ENCODE results near the gene ATP5F1B. TPM values are rescaled to one million over a fixed set of nuclear protein-coding genes. Genes with fewer than 3 reads are reported as not detected.

ATP5F1B gene
- total RNA-seq, 3 donors from 2014 or later, result 874 to 1,329 (median 1,265) TPM

- ATAC-seq, result no peak
- Histone ChIP-seq H3K9me3 (no peaks in the 10 kb centered on the region), H3K36me3 (ENCODE audit: low read depth) (peaks cover 26% of the 10 kb centered on the region), H3K4me1 (ENCODE audit: low read depth) (no peaks in the 10 kb centered on the region), H3K4me3 (no peak overlapping the region)
- intact Hi-C loops (cut with DNase I, micrococcal nuclease), result no loop called here
- TF ChIP-seq CTCF (IDR thresholded peaks at IDR 0.05), result no peak
- DNase-seq, result no peak
Observed at GRCh38 chr12:56614627-56615026, 31.2 kb downstream of the ATP5F1B start.

- ATAC-seq (no peak), DNase-seq (no peak)
- TF ChIP-seq CTCF (IDR thresholded peaks at IDR 0.05), result no peak
- Histone ChIP-seq H3K4me1 (ENCODE audit: low read depth) (no peaks in the 10 kb centered on the region), H3K4me3 (no peak overlapping the region), H3K9me3 (no peaks in the 10 kb centered on the region), H3K36me3 (ENCODE audit: low read depth) (peaks cover 34% of the 10 kb centered on the region)
- intact Hi-C loops (cut with DNase I, micrococcal nuclease), result no loop called here
Observed at GRCh38 chr12:56604355-56604754, 41.4 kb downstream of the ATP5F1B start.

- Histone ChIP-seq H3K4me1 (ENCODE audit: low read depth) (no peaks in the 10 kb centered on the region), H3K36me3 (ENCODE audit: low read depth) (peaks cover 30% of the 10 kb centered on the region), H3K9me3 (no peaks in the 10 kb centered on the region), H3K4me3 (no peak overlapping the region)
- no peak for TF ChIP-seq CTCF (IDR thresholded peaks at IDR 0.05)
- DNase-seq (no peak), ATAC-seq (no peak)
- intact Hi-C loops (cut with DNase I, micrococcal nuclease), result no loop called here
Observed at GRCh38 chr12:56602239-56602638, 43.5 kb downstream of the ATP5F1B start.

GRCh38 chr12:56601503-56601902, 44.3 kb downstream of the ATP5F1B start:
- intact Hi-C loops (cut with DNase I, micrococcal nuclease), result no loop called here
- DNase-seq (peak in 1 of 3 donors; percentile 26), ATAC-seq (peak; percentile 31)
- Histone ChIP-seq H3K4me1 (ENCODE audit: low read depth) (no peaks in the 10 kb centered on the region), H3K4me3 (no peak overlapping the region), H3K9me3 (no peaks in the 10 kb centered on the region), H3K36me3 (ENCODE audit: low read depth) (peaks cover 30% of the 10 kb centered on the region)
- no peak for TF ChIP-seq CTCF (IDR thresholded peaks at IDR 0.05)

GRCh38 chr12:56600753-56601152, 45.0 kb downstream of the ATP5F1B start:
- intact Hi-C loops (cut with DNase I, micrococcal nuclease), result no loop called here
- peaks cover 30% of the 10 kb centered on the region for H3K36me3 ChIP-seq (ENCODE audit: low read depth)
- H3K9me3 ChIP-seq, result no peaks in the 10 kb centered on the region
- no peaks in the 10 kb centered on the region for H3K4me1 ChIP-seq (ENCODE audit: low read depth)
- no peak overlapping the region for H3K4me3 ChIP-seq
- DNase-seq (no peak), ATAC-seq (no peak)
- no peak for TF ChIP-seq CTCF (IDR thresholded peaks at IDR 0.05)

- ATAC-seq (no peak), DNase-seq (no peak)
- Histone ChIP-seq H3K4me3 (no peak overlapping the region), H3K9me3 (no peaks in the 10 kb centered on the region), H3K4me1 (ENCODE audit: low read depth) (no peaks in the 10 kb centered on the region), H3K36me3 (ENCODE audit: low read depth) (peaks cover 24% of the 10 kb centered on the region)
- intact Hi-C loops (cut with DNase I, micrococcal nuclease), result no loop called here
- no peak for TF ChIP-seq CTCF (IDR thresholded peaks at IDR 0.05)
Observed at GRCh38 chr12:56599797-56600196, 46.0 kb downstream of the ATP5F1B start.

All from mucosa of descending colon (tissue), 3 donors.